Heart left ventricle (tissue), 13 donors: Measurements from ENCODE around the gene ABHD16B.

Experiments used
- CTCF ChIP-seq, 12 donors: fragments of 200-600 bp; sonication (generic) in 4 of 12; IDR thresholded peaks; one replicate each; pipeline versions ENCODE4 v1.5.0 to v1.8.0; 2018 to 2022; ENCODE audit warnings: antibody characterized with exemption in 12 of 12, mild to moderate bottlenecking in 5 of 12
- POLR2A ChIP-seq, 2 donors: fragments of 450-650 bp; IDR thresholded peaks; one replicate each; pipeline ENCODE4 v1.6.1; 2017; ENCODE audit warnings: antibody characterized with exemption in 2 of 2, mild to moderate bottlenecking in 2 of 2, moderate library complexity in 2 of 2
- donor health status: ischemic (EF 13 %, LVEDD 7.1; RV severe dilation, severe dysfunction).
- donor health status: DM: no; HTN: yes; CAD: no.
- donor health status: DM: no; HTN: no; CAD: no.
- donor health status: ischemic (EF 25% LVEDD 6.9; RV normal size, moderate dysfunction).
- donor health status: ischemic (EF 25% LVEDD 5.7; RV mildly dilated, moderate dysfunction).
- donor health status: ischemic (EF 35%, LVEDD 5.7; RV mildly dilated, moderate dysfunction).
- donor health status: nonischemic (EF 11% LVEDD 7.7; RV severe dilation, severe dysfunction).
- donor health status: DM: yes; HTN: yes; CAD: no.
- donor health status: PGD.
- donor health status: ischemic (EF 29% LVEDD 5.4; RV normal size, mild dysfunction).
- donor health status: nonischemic (EF 23%, LVEDD 6.1; RV moderate dilation, normal function).

DNA sequence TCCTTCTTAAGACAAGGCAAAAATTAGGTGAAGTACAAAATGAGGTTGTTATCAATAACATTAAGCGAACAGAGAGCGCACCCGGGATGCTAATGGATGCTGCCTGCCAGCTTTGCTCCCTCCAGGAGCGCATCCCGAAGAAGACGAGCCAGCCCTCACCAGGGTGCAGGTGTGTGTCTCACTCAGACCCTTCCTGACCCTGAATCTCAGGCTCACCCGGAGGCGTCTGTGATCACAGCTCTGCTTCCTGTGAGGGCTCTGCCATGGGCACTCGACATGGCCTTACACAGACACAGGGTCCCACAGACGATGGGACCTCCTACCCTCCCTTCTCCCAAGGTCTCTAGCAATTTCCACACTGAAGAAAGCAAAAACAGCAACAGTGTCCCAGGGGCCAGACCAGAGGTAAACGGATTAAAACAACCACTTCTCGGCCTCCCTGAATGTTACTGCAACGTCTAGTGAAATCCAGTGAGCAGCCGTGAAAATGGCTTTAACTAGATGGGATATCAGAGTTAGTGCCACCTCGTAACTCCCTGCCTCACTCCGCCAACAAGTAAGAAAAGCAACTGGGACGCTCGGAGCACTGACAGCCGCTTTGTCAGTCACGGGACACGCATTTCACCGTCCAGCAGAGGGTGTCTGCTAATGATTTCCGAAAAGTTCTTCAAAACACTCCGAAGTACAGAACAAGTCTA, 41.9 kb upstream of the ABHD16B start:
- TF ChIP-seq POLR2A (IDR thresholded peaks at IDR 0.05) (no peak), CTCF (IDR thresholded peaks at IDR 0.05) (peak in 11 of 12 donors; percentile 15 to 57 (median 41))
